ENCODE measurements around the gene CROCC2. TPM values are rescaled to one million over a fixed set of nuclear protein-coding genes. Genes with fewer than 3 reads are reported as not detected.

CROCC2 gene
- total RNA-seq, 1 donor from 2014 or later = not detected

DNA sequence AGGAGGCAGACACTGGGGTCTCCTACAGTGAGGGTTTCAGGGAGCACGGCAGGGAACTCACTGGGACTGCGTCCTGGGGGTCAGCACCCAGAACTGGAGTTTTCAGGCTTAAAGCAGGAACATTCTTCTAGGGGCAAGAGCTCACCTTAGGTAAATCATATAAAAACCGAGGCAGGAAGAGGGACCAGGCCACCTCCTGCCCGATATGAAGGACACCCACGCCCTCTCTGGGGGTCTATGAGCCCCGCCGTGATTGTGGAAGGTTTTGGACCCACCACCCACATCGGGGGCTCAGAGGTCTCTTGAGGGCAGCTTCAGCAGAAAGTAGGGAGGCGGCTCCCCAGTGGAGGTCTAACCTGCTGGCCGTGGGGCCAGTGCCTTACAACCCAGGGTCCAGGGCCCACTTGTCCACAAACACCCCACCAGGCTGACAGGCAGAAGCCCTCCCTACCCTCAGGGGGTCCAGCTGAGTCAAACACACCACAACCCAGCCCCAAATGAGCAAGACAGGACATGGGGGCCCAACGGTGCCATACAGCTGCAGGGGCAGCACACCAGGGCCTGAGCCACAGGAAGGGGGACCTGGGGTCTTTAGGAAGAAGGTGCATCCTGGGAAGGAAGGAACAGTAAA is 25.3 kb downstream of the CROCC2 start:
- Mint-ChIP-seq H3K4me3 (no peak overlapping the region), H3K27ac (ENCODE audit: unreplicated experiment) (no peak overlapping the region), H3K9me3 (no peaks in the 10 kb centered on the region), H3K27me3 (ENCODE audit: low read depth) (peaks cover 4% of the 10 kb centered on the region), H3K36me3 (ENCODE audit: low read depth) (no peaks in the 10 kb centered on the region), H3K4me1 (no peaks in the 10 kb centered on the region)
- no peak for DNase-seq (ENCODE audit: low read depth, low spot score)
- TF ChIP-seq, protein P1, sequence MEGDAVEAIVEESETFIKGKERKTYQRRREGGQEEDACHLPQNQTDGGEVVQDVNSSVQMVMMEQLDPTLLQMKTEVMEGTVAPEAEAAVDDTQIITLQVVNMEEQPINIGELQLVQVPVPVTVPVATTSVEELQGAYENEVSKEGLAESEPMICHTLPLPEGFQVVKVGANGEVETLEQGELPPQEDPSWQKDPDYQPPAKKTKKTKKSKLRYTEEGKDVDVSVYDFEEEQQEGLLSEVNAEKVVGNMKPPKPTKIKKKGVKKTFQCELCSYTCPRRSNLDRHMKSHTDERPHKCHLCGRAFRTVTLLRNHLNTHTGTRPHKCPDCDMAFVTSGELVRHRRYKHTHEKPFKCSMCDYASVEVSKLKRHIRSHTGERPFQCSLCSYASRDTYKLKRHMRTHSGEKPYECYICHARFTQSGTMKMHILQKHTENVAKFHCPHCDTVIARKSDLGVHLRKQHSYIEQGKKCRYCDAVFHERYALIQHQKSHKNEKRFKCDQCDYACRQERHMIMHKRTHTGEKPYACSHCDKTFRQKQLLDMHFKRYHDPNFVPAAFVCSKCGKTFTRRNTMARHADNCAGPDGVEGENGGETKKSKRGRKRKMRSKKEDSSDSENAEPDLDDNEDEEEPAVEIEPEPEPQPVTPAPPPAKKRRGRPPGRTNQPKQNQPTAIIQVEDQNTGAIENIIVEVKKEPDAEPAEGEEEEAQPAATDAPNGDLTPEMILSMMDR (conservative IDR thresholded peaks at IDR 0.05) = no peak

- no peak overlapping the region for H3K4me3 Mint-ChIP-seq
- no peaks in the 10 kb centered on the region for H3K4me1 Mint-ChIP-seq
- peaks cover 4% of the 10 kb centered on the region for H3K27me3 Mint-ChIP-seq (ENCODE audit: low read depth)
- H3K9me3 Mint-ChIP-seq = no peaks in the 10 kb centered on the region
- no peak for DNase-seq (ENCODE audit: low read depth, low spot score)
- no peaks in the 10 kb centered on the region for H3K36me3 Mint-ChIP-seq (ENCODE audit: low read depth)
- no peak overlapping the region for H3K27ac Mint-ChIP-seq (ENCODE audit: unreplicated experiment)
- TF ChIP-seq, protein P1 (conservative IDR thresholded peaks at IDR 0.05) = no peak
Observed at GRCh38 chr2:240932001-240932723, 26.0 kb downstream of the CROCC2 start.

DNA sequence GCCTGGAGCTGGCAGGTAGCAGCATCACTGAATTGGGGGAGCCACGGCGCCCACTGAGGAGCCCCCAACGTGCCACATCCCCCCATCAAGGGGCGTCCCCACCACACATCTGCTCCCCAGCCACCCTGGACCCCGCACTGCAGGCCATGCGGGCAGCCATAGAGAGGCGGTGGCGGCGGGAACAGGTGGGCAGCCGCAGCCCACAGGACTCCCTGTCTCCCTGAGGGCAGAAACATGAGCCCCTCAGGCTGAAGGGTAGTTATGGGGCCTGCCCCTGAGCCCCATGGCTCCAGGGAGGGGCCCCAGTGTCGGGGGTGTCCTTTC is 26.6 kb downstream of the CROCC2 start:
- H3K27ac Mint-ChIP-seq (ENCODE audit: unreplicated experiment) = no peak overlapping the region
- H3K9me3 Mint-ChIP-seq = peaks cover 2% of the 10 kb centered on the region
- no peak overlapping the region for H3K4me3 Mint-ChIP-seq
- peaks cover 7% of the 10 kb centered on the region for H3K27me3 Mint-ChIP-seq (ENCODE audit: low read depth)
- TF ChIP-seq, protein P1 (conservative IDR thresholded peaks at IDR 0.05) = no peak
- no peaks in the 10 kb centered on the region for H3K36me3 Mint-ChIP-seq (ENCODE audit: low read depth)
- DNase-seq (ENCODE audit: low read depth, low spot score) = no peak
- H3K4me1 Mint-ChIP-seq = no peaks in the 10 kb centered on the region

DNA sequence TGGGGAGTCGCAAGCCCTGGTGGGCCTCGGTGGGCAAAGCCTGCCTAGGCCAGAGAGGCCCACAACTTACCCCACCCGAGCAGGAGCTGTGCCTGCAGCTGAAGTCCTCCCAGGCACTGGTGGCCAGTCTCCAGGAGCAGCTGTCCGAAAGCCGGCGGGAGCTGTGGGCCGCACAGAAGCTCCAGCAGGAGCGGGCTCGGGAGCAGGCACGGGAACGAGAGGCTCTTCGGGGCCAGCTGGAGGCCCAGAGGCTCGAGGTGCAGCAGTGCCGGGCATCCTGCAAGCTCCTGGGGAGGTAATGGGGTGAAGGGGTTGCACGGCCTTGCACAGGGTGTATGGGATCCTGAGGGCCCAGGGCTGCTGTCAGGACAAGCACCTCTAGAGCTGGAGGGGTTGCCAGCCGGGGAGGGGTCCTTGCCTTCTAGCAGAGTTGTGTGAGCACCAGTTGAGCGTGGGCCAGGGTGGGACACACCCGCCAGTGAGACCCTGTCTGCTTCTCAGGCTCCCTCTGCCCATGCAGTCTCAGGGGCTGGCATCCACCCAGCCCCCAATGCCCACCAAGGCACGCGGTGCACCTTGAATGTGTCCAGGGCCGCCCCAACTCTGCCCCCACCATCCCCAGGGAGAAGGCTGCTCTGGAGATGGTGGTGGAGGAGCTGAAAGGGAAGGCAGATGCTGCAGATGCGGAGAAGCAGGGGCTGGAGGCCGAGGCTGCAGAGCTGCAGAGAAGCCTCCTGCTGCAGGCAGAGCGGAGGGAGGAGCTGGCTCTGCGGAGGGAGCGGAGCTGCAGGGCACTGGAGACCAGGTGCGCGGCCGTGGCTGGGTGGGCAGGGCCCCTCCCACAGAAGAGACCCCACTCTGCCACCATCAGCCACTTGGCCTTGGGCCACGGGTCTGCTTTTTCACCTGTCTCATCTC is 27.2 kb downstream of the CROCC2 start:
- peaks cover 3% of the 10 kb centered on the region for H3K9me3 Mint-ChIP-seq
- peaks cover 11% of the 10 kb centered on the region for H3K27me3 Mint-ChIP-seq (ENCODE audit: low read depth)
- no peak for DNase-seq (ENCODE audit: low read depth, low spot score)
- no peaks in the 10 kb centered on the region for H3K4me1 Mint-ChIP-seq
- no peaks in the 10 kb centered on the region for H3K36me3 Mint-ChIP-seq (ENCODE audit: low read depth)
- TF ChIP-seq, protein P1 (conservative IDR thresholded peaks at IDR 0.05) = no peak
- no peak overlapping the region for H3K27ac Mint-ChIP-seq (ENCODE audit: unreplicated experiment)
- H3K4me3 Mint-ChIP-seq = no peak overlapping the region

GRCh38 chr2:240933966-240934700 is 28.0 kb downstream of the CROCC2 start:
- peaks cover 17% of the 10 kb centered on the region for H3K27me3 Mint-ChIP-seq (ENCODE audit: low read depth)
- peaks cover 4% of the 10 kb centered on the region for H3K9me3 Mint-ChIP-seq
- no peak overlapping the region for H3K27ac Mint-ChIP-seq (ENCODE audit: unreplicated experiment)
- H3K4me3 Mint-ChIP-seq = no peak overlapping the region
- no peak for DNase-seq (ENCODE audit: low read depth, low spot score)
- TF ChIP-seq, protein P1 (conservative IDR thresholded peaks at IDR 0.05) = no peak
- no peaks in the 10 kb centered on the region for H3K36me3 Mint-ChIP-seq (ENCODE audit: low read depth)
- H3K4me1 Mint-ChIP-seq = no peaks in the 10 kb centered on the region

Data from neural crest cell (in vitro differentiated cells).